ENCODE data around the gene HSFX3.
"Not testable (repeated sequence)": the region's sequence is repeated elsewhere in the genome, so short reads cannot be mapped to it uniquely, and the experiment has no call there.

Gene HSFX3

DNA sequence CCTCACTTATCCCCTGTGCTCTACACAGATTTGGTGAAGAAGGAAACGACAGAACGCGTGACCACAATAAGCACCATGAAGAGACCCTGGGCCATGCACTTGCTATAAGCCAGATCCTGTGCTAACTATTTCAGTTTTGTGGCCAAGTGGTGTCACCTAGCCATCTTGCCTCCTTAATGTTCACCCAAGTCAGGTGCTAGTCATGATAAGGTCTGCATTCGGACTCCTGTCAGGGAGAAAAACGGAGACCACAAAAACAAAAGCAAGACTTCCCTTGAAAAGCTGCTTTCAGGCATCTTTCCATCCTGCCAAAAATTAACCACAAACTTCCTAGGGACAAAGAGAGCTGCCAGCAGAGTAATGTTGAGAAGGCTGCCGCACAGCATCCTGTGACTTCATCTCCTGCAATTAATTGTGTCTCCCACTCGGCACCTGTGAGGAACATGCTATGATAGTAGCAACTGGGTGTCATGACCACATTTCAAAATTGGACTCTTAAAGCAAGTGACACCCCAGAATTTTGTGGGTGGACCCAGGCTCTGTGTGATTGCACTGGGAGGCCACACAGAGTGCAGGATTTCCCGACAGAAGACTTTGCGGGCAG, 35.8 kb downstream of the HSFX3 start:
- DNase-seq, result peak; percentile 23

DNA sequence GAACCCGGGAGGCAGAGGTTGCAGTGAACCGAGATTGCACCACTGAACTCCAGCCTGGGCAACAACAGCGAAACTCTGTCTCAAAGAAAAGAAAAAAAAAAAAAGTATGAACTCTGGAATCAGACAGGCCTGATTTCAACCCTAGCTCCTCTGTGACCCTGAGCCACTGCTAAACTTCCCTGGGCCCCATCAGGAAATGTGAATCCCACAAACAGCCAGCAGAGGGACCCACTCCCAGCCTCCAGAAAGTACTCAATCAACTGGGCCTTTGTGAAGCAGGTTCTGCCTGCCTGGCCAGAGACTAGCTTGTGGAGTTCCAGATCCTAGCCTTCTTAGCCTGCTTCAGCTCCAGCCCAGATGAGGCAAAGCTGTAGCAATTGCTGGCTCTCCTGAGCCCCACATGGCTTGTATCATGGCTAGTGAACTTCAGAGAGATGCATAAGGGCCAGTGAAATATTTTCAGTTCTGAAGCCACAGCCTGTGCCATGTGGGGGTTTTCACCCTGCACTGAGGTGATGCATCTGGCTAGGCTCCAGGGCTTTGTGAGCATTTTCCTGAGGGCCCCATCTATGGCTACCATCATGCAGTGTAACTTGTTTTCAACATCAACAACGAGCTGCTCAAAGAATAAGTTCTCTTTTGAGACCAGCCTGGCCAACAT, 37.4 kb downstream of the HSFX3 start:
- peak; percentile 69 for DNase-seq

DNA sequence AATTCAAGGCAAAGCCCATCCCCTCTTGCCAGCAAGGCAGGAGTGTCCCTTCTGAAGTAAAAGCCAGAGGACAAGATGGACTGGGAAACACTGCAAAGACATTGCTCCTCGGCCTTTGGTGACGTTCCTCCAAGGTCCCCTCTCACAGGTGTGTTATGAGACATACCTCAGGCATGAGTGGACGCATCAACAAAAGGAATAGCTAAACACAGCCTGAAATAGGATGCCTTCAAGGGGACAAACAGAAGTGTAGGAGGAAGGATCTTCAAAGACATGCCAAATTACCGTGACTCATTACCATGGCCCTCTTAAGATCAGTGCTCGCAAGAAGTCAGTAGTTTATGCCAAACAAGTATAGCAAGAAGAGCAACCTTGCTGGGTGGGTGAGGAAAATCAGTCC, 38.6 kb downstream of the HSFX3 start:
- DNase-seq, result no peak

DNA sequence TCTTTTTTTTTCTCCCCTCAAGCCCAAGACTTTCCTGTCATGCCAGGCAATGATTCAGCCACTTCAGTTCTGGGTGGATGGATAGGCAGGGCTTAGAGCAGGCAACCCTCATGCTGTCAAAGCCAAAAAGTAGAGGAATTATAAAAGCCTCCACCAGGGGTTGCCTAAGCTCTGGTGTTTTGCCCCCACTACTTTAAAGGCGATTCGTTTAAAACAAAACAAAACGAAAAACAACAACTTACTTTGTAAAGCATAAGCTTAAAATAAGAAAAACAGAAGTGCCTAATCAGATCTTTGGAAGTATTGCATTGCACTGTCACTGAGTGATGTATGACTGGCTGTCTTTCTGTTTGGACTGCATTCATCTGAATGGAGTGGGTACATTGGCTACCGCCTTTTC, 39.3 kb downstream of the HSFX3 start:
- peak; percentile 29 for DNase-seq

DNA sequence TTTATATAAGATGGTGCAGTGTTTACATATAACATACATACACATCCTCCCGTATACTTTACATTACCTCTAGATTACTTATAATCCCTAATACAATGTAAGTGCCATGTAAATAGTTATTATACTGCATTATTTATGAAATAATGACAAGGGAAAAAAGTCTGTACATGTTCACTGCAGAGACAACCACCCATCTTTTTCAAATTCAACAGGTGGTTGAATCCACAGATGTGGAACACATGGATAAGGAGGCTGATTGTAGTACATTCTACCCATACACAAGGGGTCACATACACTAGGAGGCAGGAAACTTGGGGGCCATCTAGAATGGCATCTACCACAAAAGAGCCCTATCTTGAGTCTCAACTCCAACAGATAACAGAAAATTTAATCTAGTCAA, 41.3 kb downstream of the HSFX3 start:
- DNase-seq, result no peak

DNA sequence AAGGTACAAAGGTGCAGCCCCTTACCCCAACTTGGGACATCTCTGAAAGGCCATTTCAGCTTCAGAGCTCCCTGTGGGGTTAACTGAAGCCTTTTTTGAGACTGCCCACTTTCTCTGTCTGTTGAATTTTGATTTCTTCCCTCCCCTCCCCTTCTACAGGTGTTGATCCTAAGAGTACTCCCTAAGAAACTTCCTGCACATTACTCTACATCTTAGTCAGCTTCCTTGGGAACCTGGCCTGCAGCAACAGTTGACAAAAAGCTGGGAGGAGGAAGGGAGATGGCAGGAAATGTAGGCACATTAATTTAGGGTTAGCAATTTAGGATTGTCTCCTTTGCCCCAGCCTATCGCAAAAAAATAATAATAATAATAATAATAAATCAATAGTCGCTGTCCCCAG, 43.4 kb downstream of the HSFX3 start:
- DNase-seq, result no peak

DNA sequence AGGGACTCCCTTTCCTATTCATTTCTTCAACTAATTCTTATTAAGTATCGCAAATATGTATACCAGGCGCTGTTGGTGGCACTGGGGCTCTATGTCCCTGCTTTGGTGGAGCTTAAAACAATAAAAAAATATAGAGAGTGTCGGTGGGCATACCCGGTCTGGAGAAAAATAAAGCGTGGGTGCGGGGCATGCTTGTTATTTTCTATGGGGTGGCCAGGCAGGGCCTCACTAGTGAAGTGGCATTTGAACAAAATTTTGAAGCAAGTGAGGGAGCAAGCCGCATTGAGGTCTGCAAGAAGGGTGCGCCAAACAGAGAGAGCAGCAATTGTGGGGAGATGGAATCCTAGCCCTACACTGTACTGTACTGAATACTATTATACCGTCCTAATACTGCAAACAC, 44.1 kb downstream of the HSFX3 start:
- DNase-seq, result no peak

DNA sequence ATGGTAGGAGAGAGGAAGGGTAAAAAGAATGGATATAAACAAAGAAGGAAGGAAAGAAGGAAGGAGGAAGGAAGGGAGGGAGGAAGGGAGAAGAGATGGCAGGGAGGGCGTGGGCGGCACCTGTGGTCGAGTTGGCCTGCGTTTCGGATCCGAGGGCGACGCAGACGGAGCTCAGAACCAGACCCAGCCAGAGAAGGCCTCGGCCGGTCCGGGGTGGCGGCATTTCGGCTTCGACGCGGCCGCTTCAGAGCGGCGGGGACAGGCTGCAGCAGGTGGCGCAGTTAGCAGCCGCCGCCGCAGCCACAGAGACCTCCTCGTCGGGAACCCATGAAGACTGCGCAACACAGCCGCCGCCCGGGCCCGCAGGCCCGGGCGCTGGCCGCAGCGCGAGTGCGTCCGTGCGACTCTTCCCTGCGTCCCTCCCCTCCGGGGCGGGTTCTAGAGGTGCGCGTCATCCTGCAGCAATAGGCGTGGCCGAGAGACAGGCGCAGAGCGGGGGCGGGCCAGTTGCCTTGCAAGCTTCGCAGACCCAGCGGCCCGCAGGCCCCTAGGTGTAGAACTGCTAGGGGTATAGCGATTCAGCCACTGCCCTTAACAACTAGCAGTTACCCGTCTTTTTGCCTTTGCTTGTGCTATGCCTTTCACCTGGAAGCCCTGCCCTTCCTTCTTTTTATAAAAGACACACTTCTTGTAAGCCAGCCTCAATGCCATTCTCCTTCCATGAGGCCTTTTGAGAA, 44.6 kb downstream of the HSFX3 start, which contains the start of gene IDS:
TSS of gene IDS (minus strand) at position 392 of the 737 bp plus-strand sequence. CDS start at position 223, 169 bp downstream.
- peak; percentile 88 for DNase-seq

DNA sequence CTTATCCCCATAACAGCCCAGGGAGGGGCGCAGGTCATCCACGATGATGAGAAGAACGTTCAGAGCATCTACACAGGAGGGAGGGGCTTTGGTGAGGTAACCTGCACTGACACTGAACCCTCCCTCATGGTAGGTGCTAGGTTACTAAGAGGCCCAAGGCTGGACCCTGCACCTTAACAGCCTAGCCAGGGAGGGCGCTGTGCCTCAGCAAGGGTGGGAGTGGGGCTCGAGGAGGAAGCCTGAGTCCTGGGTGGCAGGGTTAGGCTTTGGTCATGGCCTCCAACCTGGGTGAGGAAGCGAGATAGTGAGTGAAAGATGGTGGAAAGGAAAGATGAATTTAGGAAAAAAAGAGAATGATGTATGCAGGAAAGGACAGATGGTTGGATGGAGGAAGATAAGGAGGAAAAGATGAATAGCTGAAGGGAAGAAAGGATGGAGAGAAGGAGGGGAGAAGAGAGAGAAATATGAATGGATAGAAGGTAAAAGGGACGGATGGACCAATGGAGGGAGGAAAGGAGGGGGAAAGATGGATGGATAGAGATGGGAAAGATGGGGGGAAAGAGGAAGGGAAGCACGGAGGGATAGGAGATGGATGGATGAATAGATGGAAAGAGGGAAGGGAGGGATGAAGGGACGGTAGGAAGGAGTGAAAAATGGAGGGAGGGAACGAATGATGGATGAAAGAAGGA, 45.4 kb downstream of the HSFX3 start:
- DNase-seq, result peak; percentile 31

DNA sequence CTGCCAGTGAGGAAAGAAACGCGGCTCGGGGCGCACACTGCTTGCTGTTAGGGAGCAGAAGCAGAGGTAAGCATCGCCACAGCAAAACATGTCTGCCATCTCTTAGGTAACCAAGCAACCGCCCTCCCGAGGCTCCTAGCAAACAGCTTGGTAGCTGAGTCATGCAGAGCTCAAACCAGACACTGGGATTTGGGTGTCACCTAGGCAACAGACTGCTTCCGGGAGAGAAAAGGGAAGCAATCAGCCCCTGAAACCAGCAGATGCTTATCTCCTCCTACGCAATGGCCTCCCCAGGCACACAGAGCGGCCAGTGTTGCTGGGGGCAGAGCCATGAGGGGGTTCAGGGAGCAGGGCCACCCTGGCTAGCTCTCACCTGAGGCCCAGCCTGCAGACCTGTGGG, 46.3 kb downstream of the HSFX3 start:
- peak; percentile 54 for DNase-seq

DNA sequence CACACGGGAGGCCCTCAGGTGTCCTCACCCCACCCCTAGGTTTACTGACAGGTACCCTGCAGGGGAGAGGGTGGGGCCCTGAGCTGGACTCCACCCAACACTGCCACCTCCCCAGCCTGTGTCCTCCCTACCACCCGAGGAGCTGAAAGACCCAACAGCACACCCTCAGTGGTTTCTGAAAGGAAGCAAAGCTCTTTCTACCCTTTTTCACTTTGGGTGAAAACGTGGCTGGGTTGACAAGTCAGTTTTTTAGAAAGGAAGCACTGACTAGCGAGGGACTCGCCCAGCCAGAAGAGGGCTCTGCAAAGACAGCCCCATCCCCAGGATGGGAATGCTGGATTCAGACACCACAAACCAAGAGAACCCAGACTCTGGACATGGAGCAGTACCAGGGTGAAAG, 46.8 kb downstream of the HSFX3 start:
- DNase-seq, result not testable (repeated sequence)

DNA sequence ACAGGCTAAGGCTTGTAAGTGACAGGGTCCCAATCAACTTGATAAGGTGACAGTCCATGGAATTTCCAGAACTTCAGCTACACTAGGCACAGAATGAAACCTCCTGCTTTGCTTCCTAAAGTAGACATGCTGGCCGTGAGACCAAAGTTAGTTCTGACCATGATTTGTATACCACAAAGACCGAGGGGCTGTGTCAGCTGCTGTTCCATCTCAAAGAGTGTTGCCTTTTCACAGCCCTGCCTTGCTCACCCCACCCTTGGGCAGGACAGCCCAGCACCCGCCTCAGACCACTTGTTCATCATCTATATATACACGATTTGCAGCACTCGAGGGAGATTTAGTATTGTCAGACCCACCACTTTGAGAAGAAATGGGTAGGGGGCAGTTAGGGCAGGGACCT, 50.0 kb downstream of the HSFX3 start:
- DNase-seq, result no peak

DNA sequence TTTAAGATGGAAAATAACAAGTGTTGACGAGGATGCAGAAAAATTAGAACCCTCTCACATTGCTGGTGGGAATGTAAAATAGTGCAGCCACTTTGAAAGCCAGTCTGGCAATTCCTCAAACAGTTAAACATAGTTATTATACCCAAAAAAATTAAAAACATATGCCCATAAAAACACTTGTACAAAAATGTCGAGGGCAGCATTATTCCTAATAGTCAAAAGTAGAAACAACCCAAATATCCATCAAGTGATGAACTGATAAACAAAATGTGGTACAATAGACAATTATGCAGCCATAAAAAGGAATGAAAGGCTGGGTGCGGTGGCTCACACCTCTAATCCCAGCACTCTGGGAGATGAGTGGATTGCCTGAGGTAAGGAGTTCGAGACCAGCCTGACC, 51.0 kb downstream of the HSFX3 start:
- no peak for DNase-seq
